GM23338 (cell line): ENCODE measurements around the gene CLSTN2.

Experiments used
- EZH2 ChIP-seq: fragments of 200-600 bp; sonication (generic); IDR thresholded peaks from one replicate; pipeline ENCODE4 v1.8.0; 2017; ENCODE audit warnings: antibody characterized with exemption, mild to moderate bottlenecking, low read depth; ENCODE audit not compliant: unreplicated experiment
- JUNB ChIP-seq: IDR thresholded peaks from one replicate; pipeline ENCODE4 v1.6.1; 2016; ENCODE audit warnings: antibody characterized with exemption; ENCODE audit not compliant: unreplicated experiment
- TF ChIP-seq, protein P1 (sequence below), 2 experiments: fragments of 200-600 bp in 1 of 2; sonication (generic) in 1 of 2; conservative IDR thresholded peaks; 2 replicates each; pipeline versions ENCODE4 v1.5.1 to v1.6.1; 2016 to 2017; ENCODE audit warnings: antibody characterized with exemption in 2 of 2, low read depth in 2 of 2, mild to moderate bottlenecking in 2 of 2, moderate library complexity in 1 of 2
- TF ChIP-seq, protein P2 (sequence below): IDR thresholded peaks from one replicate; pipeline ENCODE4 v1.6.1; 2018; ENCODE audit warnings: antibody characterized with exemption; ENCODE audit not compliant: unreplicated experiment
- TF ChIP-seq, protein P3 (sequence below): IDR thresholded peaks from 2 replicates; pipeline ENCODE4 v1.6.1; 2016; ENCODE audit warnings: antibody characterized with exemption

DNA sequence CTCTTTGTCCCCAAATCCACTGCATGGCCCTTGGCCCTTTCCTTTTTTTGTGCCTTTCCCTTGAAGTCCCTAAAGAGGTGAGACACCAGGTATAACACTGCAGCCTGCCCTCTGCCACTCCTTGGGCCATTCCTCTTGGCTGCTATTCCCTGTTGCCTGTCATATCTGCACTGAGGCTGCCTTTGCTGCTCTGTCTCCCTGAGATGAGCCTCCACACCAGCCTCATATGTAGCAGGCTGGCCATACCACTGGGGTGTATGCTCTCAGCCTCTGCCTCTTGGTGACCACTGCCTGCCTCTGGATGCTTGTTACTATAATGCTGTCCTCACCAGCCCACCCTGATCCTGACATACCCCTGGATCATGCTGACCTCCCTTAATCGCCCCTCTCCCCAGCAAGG lies 252.0 kb downstream of the CLSTN2 start:
- TF ChIP-seq, protein P1, sequence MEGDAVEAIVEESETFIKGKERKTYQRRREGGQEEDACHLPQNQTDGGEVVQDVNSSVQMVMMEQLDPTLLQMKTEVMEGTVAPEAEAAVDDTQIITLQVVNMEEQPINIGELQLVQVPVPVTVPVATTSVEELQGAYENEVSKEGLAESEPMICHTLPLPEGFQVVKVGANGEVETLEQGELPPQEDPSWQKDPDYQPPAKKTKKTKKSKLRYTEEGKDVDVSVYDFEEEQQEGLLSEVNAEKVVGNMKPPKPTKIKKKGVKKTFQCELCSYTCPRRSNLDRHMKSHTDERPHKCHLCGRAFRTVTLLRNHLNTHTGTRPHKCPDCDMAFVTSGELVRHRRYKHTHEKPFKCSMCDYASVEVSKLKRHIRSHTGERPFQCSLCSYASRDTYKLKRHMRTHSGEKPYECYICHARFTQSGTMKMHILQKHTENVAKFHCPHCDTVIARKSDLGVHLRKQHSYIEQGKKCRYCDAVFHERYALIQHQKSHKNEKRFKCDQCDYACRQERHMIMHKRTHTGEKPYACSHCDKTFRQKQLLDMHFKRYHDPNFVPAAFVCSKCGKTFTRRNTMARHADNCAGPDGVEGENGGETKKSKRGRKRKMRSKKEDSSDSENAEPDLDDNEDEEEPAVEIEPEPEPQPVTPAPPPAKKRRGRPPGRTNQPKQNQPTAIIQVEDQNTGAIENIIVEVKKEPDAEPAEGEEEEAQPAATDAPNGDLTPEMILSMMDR (conservative IDR thresholded peaks at IDR 0.05; ENCODE audit: low read depth in 2 of 2) = no peak
- TF ChIP-seq, protein P2, sequence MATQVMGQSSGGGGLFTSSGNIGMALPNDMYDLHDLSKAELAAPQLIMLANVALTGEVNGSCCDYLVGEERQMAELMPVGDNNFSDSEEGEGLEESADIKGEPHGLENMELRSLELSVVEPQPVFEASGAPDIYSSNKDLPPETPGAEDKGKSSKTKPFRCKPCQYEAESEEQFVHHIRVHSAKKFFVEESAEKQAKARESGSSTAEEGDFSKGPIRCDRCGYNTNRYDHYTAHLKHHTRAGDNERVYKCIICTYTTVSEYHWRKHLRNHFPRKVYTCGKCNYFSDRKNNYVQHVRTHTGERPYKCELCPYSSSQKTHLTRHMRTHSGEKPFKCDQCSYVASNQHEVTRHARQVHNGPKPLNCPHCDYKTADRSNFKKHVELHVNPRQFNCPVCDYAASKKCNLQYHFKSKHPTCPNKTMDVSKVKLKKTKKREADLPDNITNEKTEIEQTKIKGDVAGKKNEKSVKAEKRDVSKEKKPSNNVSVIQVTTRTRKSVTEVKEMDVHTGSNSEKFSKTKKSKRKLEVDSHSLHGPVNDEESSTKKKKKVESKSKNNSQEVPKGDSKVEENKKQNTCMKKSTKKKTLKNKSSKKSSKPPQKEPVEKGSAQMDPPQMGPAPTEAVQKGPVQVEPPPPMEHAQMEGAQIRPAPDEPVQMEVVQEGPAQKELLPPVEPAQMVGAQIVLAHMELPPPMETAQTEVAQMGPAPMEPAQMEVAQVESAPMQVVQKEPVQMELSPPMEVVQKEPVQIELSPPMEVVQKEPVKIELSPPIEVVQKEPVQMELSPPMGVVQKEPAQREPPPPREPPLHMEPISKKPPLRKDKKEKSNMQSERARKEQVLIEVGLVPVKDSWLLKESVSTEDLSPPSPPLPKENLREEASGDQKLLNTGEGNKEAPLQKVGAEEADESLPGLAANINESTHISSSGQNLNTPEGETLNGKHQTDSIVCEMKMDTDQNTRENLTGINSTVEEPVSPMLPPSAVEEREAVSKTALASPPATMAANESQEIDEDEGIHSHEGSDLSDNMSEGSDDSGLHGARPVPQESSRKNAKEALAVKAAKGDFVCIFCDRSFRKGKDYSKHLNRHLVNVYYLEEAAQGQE = no peak
- no peak for TF ChIP-seq EZH2
- TF ChIP-seq, protein P3, sequence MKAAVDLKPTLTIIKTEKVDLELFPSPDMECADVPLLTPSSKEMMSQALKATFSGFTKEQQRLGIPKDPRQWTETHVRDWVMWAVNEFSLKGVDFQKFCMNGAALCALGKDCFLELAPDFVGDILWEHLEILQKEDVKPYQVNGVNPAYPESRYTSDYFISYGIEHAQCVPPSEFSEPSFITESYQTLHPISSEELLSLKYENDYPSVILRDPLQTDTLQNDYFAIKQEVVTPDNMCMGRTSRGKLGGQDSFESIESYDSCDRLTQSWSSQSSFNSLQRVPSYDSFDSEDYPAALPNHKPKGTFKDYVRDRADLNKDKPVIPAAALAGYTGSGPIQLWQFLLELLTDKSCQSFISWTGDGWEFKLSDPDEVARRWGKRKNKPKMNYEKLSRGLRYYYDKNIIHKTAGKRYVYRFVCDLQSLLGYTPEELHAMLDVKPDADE = no peak
- TF ChIP-seq JUNB = no peak
